GM18867 (cell line): Measurements from ENCODE around the gene PDE8B.

Experiments used
- ATAC-seq: cut with Tn5 transposase; IDR thresholded peaks from one replicate; pipeline ENCODE4 v1.9.1; 2021; ENCODE audit warnings: mild to moderate bottlenecking, moderate library complexity; ENCODE audit not compliant: unreplicated experiment

Gene PDE8B

GRCh38 chr5:77394064-77394715, 183.7 kb downstream of the PDE8B start:
- no peak for ATAC-seq

- ATAC-seq, result no peak
These were observed 185.5 kb downstream of the PDE8B start for GRCh38 chr5:77396017-77396416.

GRCh38 chr5:77397686-77398292, 187.3 kb downstream of the PDE8B start:
- no peak for ATAC-seq

- no peak for ATAC-seq
These were observed 188.0 kb downstream of the PDE8B start for GRCh38 chr5:77398458-77398857.

- ATAC-seq, result no peak
These were observed 188.4 kb downstream of the PDE8B start for GRCh38 chr5:77398896-77399295.

- no peak for ATAC-seq
These were observed 190.2 kb downstream of the PDE8B start for GRCh38 chr5:77400645-77401044.

GRCh38 chr5:77402796-77403195, 192.3 kb downstream of the PDE8B start:
- no peak for ATAC-seq

GRCh38 chr5:77407152-77407551, 196.7 kb downstream of the PDE8B start:
- no peak for ATAC-seq

GRCh38 chr5:77409870-77410621, 199.6 kb downstream of the PDE8B start:
- no peak for ATAC-seq

GRCh38 chr5:77413049-77413448, 202.6 kb downstream of the PDE8B start:
- no peak for ATAC-seq

GRCh38 chr5:77418162-77418561, 207.7 kb downstream of the PDE8B start:
- ATAC-seq, result no peak

GRCh38 chr5:77418601-77419581, 208.4 kb downstream of the PDE8B start:
- no peak for ATAC-seq

- no peak for ATAC-seq
These were observed 209.4 kb downstream of the PDE8B start for GRCh38 chr5:77419644-77420582.

GRCh38 chr5:77420940-77421339, 210.5 kb downstream of the PDE8B start:
- no peak for ATAC-seq

- no peak for ATAC-seq
These were observed 212.7 kb downstream of the PDE8B start for GRCh38 chr5:77423022-77423750.

GRCh38 chr5:77424921-77425320, 214.4 kb downstream of the PDE8B start:
- no peak for ATAC-seq

GRCh38 chr5:77425420-77425819, 214.9 kb downstream of the PDE8B start:
- ATAC-seq, result no peak

GRCh38 chr5:77425998-77426659, 215.6 kb downstream of the PDE8B start:
- no peak for ATAC-seq

GRCh38 chr5:77426670-77427069, 216.2 kb downstream of the PDE8B start:
- ATAC-seq, result no peak
